ENCODE results near the gene ATXN2. TPM values are rescaled to one million over a fixed set of nuclear protein-coding genes. Genes with fewer than 3 reads are reported as not detected.

Gene ATXN2
- polyA plus RNA-seq, 3 donors from 2014 or later = 7.1 to 31.3 (median 12.3) TPM

GRCh38 chr12:111444925-111445725 lies 154.0 kb downstream of the ATXN2 start:
- Mint-ChIP-seq H3K4me1 (peaks cover 87 to 92% of the 10 kb centered on the region in 2 donors), H3K36me3 (peaks cover 0 to 27% (median 0%) of the 10 kb centered on the region in 3 donors), H3K9me3 (no peaks in the 10 kb centered on the region), H3K27ac (peak overlapping the region; percentile 92 to 97 (median 94)), H3K27me3 (ENCODE audit: low read depth in 3 of 3) (peaks cover 9 to 12% (median 10%) of the 10 kb centered on the region in 3 donors), H3K4me3 (peak overlapping the region; percentile 78 to 80 (median 79))
- DNase-seq = peak; percentile 87 to 88 (median 88)

- Mint-ChIP-seq H3K4me3 (peak overlapping the region; percentile 78 to 80 (median 79)), H3K4me1 (peaks cover 89 to 95% of the 10 kb centered on the region in 2 donors)
Observed at GRCh38 chr12:111444314-111444924, 154.7 kb downstream of the ATXN2 start.

GRCh38 chr12:111443586-111443985 lies 155.5 kb downstream of the ATXN2 start:
- H3K9me3 Mint-ChIP-seq = no peaks in the 10 kb centered on the region
- DNase-seq = no peak
- peaks cover 13 to 18% (median 14%) of the 10 kb centered on the region in 3 donors for H3K27me3 Mint-ChIP-seq (ENCODE audit: low read depth in 3 of 3)
- H3K4me3 Mint-ChIP-seq = peak overlapping the region; percentile 51 to 83 (median 79)
- H3K36me3 Mint-ChIP-seq = peaks cover 2 to 25% (median 2%) of the 10 kb centered on the region in 3 donors
- peaks cover 89 to 94% of the 10 kb centered on the region in 2 donors for H3K4me1 Mint-ChIP-seq
- peak overlapping the region; percentile 92 to 97 (median 94) for H3K27ac Mint-ChIP-seq

More at GRCh38 chr12:111444314-111444924, 154.7 kb downstream of the ATXN2 start:
- H3K27me3 Mint-ChIP-seq (ENCODE audit: low read depth in 3 of 3) = peaks cover 10 to 15% (median 11%) of the 10 kb centered on the region in 3 donors
- peak overlapping the region; percentile 92 to 97 (median 94) for H3K27ac Mint-ChIP-seq
- no peaks in the 10 kb centered on the region for H3K9me3 Mint-ChIP-seq
- DNase-seq = peak in 2 of 3 donors; percentile 38 to 49
- peaks cover 0 to 27% (median 0%) of the 10 kb centered on the region in 3 donors for H3K36me3 Mint-ChIP-seq

- DNase-seq = no peak
- H3K36me3 Mint-ChIP-seq = peaks cover 4 to 22% (median 5%) of the 10 kb centered on the region in 3 donors
Observed at GRCh38 chr12:111443086-111443485, 156.0 kb downstream of the ATXN2 start.

GRCh38 chr12:111442301-111443045 lies 156.6 kb downstream of the ATXN2 start:
- peaks cover 4 to 17% (median 5%) of the 10 kb centered on the region in 3 donors for H3K36me3 Mint-ChIP-seq
- no peaks in the 10 kb centered on the region for H3K9me3 Mint-ChIP-seq
- H3K27ac Mint-ChIP-seq = peak overlapping the region; percentile 92 to 97 (median 94)

More at GRCh38 chr12:111443086-111443485, 156.0 kb downstream of the ATXN2 start:
- no peaks in the 10 kb centered on the region for H3K9me3 Mint-ChIP-seq
- H3K4me1 Mint-ChIP-seq = peaks cover 91 to 94% of the 10 kb centered on the region in 2 donors
- peak overlapping the region; percentile 92 to 97 (median 94) for H3K27ac Mint-ChIP-seq
- H3K27me3 Mint-ChIP-seq (ENCODE audit: low read depth in 3 of 3) = peaks cover 14 to 20% (median 15%) of the 10 kb centered on the region in 3 donors
- peak overlapping the region; percentile 51 to 83 (median 79) for H3K4me3 Mint-ChIP-seq

GRCh38 chr12:111441107-111441928 lies 157.8 kb downstream of the ATXN2 start:
- Mint-ChIP-seq H3K27me3 (ENCODE audit: low read depth in 3 of 3) (peaks cover 15 to 28% (median 17%) of the 10 kb centered on the region in 3 donors), H3K4me3 (no peak overlapping the region), H3K27ac (peak overlapping the region; percentile 79 to 99 (median 95)), H3K9me3 (no peaks in the 10 kb centered on the region), H3K4me1 (peaks cover 98 to 99% of the 10 kb centered on the region in 2 donors), H3K36me3 (peaks cover 4 to 9% (median 5%) of the 10 kb centered on the region in 3 donors)
- DNase-seq = no peak

More at GRCh38 chr12:111442301-111443045, 156.6 kb downstream of the ATXN2 start:
- Mint-ChIP-seq H3K4me3 (peak overlapping the region in 2 of 5 donors; percentile 15 to 79), H3K27me3 (ENCODE audit: low read depth in 3 of 3) (peaks cover 15 to 23% (median 17%) of the 10 kb centered on the region in 3 donors), H3K4me1 (peaks cover 92 to 97% of the 10 kb centered on the region in 2 donors)
- DNase-seq = no peak

- Mint-ChIP-seq H3K4me3 (peak overlapping the region in 4 of 5 donors; percentile 47 to 65 (median 52)), H3K9me3 (no peaks in the 10 kb centered on the region), H3K27me3 (ENCODE audit: low read depth in 3 of 3) (peaks cover 18 to 35% (median 21%) of the 10 kb centered on the region in 3 donors), H3K4me1 (peaks cover 98 to 99% of the 10 kb centered on the region in 2 donors), H3K27ac (peak overlapping the region; percentile 79 to 99 (median 95)), H3K36me3 (peaks cover 4 to 8% (median 5%) of the 10 kb centered on the region in 3 donors)
- no peak for DNase-seq
Observed at GRCh38 chr12:111440631-111441030, 158.5 kb downstream of the ATXN2 start.

- Mint-ChIP-seq H3K9me3 (no peaks in the 10 kb centered on the region), H3K27me3 (ENCODE audit: low read depth in 3 of 3) (peaks cover 22 to 40% (median 26%) of the 10 kb centered on the region in 3 donors), H3K4me3 (peak overlapping the region; percentile 45 to 72 (median 52)), H3K36me3 (peaks cover 4 to 8% (median 5%) of the 10 kb centered on the region in 3 donors), H3K27ac (peak overlapping the region; percentile 79 to 99 (median 95)), H3K4me1 (peaks cover 98 to 99% of the 10 kb centered on the region in 2 donors)
- no peak for DNase-seq
Observed at GRCh38 chr12:111440152-111440551, 159.0 kb downstream of the ATXN2 start.

- peaks cover 24 to 40% (median 30%) of the 10 kb centered on the region in 3 donors for H3K27me3 Mint-ChIP-seq (ENCODE audit: low read depth in 3 of 3)
- H3K9me3 Mint-ChIP-seq = no peaks in the 10 kb centered on the region
- peak overlapping the region; percentile 45 to 72 (median 52) for H3K4me3 Mint-ChIP-seq
- no peak for DNase-seq
- H3K27ac Mint-ChIP-seq = peak overlapping the region; percentile 84 to 99 (median 98)
- H3K36me3 Mint-ChIP-seq = peaks cover 4 to 8% (median 5%) of the 10 kb centered on the region in 3 donors
- peaks cover 98 to 99% of the 10 kb centered on the region in 2 donors for H3K4me1 Mint-ChIP-seq
Observed at GRCh38 chr12:111439657-111440151, 159.4 kb downstream of the ATXN2 start.

- H3K27ac Mint-ChIP-seq = peak overlapping the region; percentile 98 to 100 (median 99)
- peak overlapping the region; percentile 73 to 86 (median 82) for H3K4me3 Mint-ChIP-seq
- peaks cover 98 to 99% of the 10 kb centered on the region in 2 donors for H3K4me1 Mint-ChIP-seq
- peak; percentile 63 to 70 (median 66) for DNase-seq
- peaks cover 4 to 8% (median 5%) of the 10 kb centered on the region in 3 donors for H3K36me3 Mint-ChIP-seq
- H3K9me3 Mint-ChIP-seq = no peaks in the 10 kb centered on the region
- H3K27me3 Mint-ChIP-seq (ENCODE audit: low read depth in 3 of 3) = peaks cover 23 to 49% (median 37%) of the 10 kb centered on the region in 3 donors
Observed at GRCh38 chr12:111438481-111438880, 160.6 kb downstream of the ATXN2 start.

- DNase-seq = peak in 1 of 3 donors; percentile 34
- Mint-ChIP-seq H3K27me3 (ENCODE audit: low read depth in 3 of 3) (peaks cover 23 to 50% (median 34%) of the 10 kb centered on the region in 3 donors), H3K27ac (peak overlapping the region; percentile 98 to 100 (median 99)), H3K36me3 (peaks cover 4 to 5% (median 5%) of the 10 kb centered on the region in 3 donors), H3K4me1 (peaks cover 98 to 99% of the 10 kb centered on the region in 2 donors), H3K9me3 (no peaks in the 10 kb centered on the region), H3K4me3 (peak overlapping the region; percentile 75 to 86 (median 82))
Observed at GRCh38 chr12:111437816-111438454, 161.2 kb downstream of the ATXN2 start.

Measured in immature natural killer cell (primary cell).